Activated effector memory CD4-positive, alpha-beta T cell treated with Interleukin-2 at 50 U/mL for 16 hours (primary cell): ENCODE measurements around the gene PRM2.

ENCODE experiments used
- DNase-seq: peaks from one replicate; pipeline ENCODE4 v3.0.0-alpha.2; 2020

The PRM2 gene

GRCh38 chr16:11242658-11243057 lies 33.6 kb downstream of the PRM2 start:
- no peak for DNase-seq

DNA sequence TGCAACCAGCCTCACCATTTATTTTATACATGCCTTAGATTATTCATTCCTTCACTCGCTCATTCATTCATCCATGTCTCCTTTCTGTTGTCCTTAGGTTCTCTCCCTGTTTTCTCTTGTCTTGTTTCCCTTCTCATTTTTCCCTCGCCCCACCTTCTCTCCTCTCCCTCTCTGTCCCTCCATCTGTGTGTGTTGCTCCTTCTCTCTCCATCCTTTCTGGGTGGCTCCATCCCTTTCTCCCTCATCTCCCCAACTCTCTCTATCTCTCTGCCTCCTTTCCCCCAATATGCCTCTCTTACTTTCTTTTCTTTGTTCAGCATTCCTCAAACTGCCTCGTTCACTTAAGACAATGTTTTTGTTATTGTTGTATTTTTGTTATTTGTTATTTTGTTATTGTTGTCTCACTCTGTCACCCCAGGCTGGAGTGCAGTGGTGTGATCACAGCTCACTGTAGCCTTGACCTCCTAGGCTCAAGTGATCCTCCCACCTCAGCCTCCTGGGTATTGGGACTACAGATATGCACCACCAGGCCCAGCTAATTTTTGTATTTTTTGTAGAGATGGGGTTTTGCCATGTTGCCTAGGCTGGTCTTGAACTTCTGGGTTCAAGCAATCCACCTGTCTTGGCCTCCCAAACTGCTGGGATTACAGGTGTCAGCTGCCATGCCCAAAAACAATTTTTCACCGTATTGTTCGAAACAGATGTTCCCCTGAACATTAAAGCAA lies 34.6 kb downstream of the PRM2 start:
- no peak for DNase-seq

- DNase-seq: no peak
Measured at GRCh38 chr16:11240636-11241473, 35.4 kb downstream of the PRM2 start.

- no peak for DNase-seq
Measured at GRCh38 chr16:11239644-11240632, 36.3 kb downstream of the PRM2 start.

DNA sequence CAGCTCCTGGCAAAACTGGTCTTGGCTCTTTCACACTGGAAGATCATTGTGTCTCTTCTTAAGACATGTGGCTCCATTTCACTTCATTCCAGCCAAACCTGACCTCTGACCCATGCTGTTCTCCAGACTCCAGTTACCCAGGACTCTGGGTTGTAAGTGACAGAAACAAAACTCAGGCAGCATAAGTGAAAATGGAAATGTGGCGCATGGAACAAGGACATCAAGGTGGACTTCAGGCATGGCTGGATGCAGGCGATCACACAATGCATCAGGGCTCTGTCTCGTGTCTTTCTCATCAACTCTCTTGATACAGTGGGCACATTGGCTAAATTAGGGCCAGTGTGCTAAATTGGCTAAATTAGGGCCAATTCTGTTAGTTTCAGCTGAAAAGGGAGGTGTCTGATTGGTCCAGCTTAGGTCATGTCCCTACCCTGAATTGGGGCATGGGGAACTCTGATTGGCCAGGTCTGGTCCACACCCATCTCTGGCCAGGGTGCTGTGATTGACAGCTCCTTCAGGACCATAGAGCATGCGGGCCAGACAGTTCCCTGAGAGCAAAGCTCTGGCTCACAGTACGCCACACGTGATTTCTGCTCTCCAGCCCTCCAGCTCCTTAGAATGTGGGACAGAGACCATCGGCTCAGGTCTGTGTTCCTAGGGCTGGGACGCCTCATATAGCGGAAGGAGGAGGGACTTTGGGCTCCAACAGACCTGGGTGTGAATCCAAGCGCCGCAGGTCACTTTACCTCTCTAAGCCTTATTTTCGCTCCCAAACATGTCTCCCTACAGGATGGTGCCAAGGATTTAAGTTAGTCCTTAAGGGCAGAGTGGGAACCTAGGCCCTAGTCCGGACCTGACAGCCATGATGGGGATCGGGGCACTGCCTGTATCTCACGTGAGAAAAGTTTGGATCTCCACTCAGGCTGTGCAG lies 37.7 kb downstream of the PRM2 start:
- DNase-seq: no peak

DNA sequence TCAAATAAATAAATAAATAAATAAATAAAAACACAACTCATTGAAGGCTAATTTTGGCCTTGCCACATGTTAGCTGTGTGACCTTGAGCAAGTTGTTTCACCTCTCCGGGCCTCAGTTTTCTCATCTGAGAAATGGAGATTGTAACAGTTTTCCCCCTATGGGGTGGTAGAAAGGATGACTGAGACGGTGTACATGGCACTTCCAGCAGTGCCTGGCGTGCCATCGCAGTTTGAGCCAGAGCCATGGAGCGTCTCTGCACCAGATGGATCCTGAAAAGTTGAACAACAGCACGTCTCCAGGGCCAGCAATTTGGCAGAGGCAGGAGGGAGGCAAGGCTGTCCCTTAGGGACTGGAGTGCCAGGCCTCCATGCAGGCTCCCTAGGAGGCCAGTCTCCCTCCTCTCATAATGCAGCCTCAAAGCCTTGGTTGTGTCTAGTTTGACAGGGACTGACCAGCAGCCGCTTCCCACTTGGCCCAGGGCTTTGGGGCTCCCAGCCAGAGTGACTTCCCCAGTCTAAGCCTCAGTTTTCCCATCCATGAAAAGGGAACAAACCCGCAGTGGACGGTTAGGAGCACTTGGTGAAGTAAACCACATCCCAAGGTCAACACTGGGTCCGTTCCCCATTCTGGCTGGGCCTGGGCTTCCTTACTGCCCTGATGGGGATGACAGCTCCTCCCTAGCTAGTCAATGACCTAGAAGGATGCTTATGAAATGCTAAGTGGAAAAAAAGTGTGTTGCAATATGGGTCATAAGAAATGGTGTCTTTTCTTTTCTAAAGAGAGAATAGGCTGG lies 39.6 kb downstream of the PRM2 start:
- no peak for DNase-seq

DNA sequence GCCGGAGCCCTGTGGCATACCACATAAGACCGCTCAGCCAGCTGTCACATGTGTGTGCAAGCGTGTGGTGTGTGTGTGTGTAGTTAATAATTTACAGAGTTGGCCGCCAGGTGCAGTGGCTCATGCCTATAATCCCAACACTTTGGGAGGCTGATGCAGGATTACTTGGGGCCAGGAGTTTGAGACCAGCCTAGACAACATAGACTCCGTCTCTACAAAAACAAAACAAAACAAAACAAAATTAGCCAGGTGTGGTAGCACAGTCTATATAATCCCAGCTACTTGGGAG lies 40.6 kb downstream of the PRM2 start:
- no peak for DNase-seq

GRCh38 chr16:11234884-11235702 lies 41.2 kb downstream of the PRM2 start:
- no peak for DNase-seq

DNA sequence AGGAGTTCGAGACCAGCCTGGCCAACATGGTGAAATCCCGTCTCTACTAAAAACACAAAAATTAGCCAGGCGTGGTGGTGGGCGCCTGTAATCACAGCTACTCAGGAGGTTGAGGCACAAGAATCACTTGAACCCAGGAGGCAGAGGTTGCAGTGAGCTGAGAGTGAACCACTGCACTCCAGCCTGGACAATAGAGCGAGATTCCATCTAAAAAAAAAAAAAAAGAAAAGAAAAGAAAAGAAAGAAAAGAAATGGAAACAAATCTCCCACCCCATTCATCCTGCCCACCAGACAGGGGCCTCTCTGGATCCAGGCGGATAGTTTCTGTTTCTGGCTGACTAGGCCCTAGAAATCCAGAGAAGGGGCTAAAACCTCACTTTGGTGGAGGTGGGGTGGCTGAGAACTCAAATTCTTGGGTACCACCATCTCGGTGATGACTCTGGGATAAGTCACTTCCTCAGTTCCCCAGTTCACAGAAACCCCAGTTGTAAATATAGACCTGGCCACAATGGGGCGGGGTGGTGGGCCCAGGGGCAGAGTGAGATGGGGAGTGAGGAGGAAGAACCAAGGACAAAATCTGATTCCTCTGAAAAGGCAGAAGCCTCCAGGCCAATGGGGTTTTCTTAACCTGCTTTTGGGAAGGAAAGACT lies 42.4 kb downstream of the PRM2 start:
- DNase-seq: peak; percentile 47

- DNase-seq: peak; percentile 88
Measured at GRCh38 chr16:11232852-11233726, 43.2 kb downstream of the PRM2 start.

DNA sequence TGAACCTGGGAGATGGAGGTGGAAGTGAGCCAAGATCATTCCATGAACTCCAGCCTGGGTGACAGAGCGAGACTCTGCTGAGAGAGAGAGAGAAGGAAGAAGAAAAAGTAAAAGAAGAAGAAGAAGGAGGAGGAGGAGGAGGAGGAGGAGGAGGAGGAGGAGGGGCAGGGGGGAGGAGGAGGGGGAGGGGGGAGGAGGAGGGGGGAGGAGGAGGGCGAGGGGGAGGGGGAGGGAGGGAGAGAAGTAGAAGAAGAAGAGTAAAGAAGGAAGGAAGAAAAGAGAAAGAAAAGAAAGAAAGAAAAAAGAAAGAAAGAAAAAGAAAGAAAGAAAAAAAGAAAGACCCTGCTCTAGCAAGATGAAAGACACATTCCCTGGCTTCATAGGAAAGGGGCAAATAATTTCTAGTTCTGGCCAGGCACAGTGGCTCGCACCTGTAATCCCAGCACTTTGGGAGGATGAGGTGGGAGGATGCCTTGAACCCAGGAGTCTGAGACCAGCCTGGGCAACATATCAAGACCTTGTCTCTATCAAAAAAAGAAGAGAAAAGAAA lies 43.9 kb downstream of the PRM2 start:
- DNase-seq: no peak

- DNase-seq: no peak
Measured at GRCh38 chr16:11231367-11231970, 44.8 kb downstream of the PRM2 start.

- DNase-seq: no peak
Measured at GRCh38 chr16:11229906-11230305, 46.4 kb downstream of the PRM2 start.

- DNase-seq: no peak
Measured at GRCh38 chr16:11229432-11229831, 46.8 kb downstream of the PRM2 start.

- DNase-seq: no peak
Measured at GRCh38 chr16:11225677-11226549, 50.4 kb downstream of the PRM2 start.
